ENCODE results near the gene CXCR4. TPM values are rescaled to one million over a fixed set of nuclear protein-coding genes. Genes with fewer than 3 reads are reported as not detected.

Gene CXCR4
- total RNA-seq, 4 donors from 2014 or later = 3.9 to 10.0 (median 8.3) TPM

DNA sequence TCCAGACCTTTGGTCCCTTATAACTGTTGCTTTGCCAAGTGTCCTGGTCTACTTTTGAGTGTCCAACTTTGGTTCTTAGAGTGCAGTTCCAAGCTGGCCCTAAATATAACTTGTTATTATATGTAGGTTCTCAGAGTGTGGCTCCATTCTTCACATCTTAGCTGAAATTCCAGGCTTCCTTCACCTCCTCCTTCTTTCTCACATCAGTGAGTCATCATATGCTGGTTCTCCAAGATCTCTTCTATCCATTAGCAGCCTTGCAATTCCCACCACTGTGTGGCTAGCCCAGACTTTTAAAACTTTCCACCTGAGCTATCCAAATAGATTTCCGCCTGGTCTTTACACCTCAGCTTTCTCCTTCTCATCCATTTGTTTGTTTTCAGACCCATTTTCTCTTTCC is 12.6 kb upstream of the CXCR4 start:
- WGBS, 2 donors = 92 to 94% methylated on average over 1 of the region's 1 CpG
- intact Hi-C loops (cut with DNase I; ENCODE audit: low total_unique reads) = no loop called here
- TF ChIP-seq, protein P1, sequence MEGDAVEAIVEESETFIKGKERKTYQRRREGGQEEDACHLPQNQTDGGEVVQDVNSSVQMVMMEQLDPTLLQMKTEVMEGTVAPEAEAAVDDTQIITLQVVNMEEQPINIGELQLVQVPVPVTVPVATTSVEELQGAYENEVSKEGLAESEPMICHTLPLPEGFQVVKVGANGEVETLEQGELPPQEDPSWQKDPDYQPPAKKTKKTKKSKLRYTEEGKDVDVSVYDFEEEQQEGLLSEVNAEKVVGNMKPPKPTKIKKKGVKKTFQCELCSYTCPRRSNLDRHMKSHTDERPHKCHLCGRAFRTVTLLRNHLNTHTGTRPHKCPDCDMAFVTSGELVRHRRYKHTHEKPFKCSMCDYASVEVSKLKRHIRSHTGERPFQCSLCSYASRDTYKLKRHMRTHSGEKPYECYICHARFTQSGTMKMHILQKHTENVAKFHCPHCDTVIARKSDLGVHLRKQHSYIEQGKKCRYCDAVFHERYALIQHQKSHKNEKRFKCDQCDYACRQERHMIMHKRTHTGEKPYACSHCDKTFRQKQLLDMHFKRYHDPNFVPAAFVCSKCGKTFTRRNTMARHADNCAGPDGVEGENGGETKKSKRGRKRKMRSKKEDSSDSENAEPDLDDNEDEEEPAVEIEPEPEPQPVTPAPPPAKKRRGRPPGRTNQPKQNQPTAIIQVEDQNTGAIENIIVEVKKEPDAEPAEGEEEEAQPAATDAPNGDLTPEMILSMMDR (IDR thresholded peaks at IDR 0.05) = no peak
- no peak for TF ChIP-seq POLR2A (IDR thresholded peaks at IDR 0.05)

DNA sequence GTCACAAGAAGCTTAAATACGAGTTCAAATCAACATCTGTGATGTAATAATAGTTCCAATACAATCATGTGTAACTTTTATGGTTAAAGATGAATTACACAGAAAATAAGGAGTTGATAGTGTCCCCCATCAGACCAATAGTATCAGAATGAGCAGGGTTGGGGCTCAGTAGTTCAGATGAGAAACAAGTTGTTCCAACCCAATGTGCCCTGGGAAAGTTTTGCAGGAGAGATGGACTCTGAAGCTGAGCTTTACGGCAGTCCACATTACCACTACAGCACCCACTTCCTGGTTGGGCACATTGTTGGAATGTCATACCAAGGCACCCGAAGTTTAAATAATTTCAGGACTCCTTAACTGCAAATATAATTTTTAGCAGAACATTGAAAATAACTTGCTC is 12.1 kb upstream of the CXCR4 start:
- TF ChIP-seq POLR2A (IDR thresholded peaks at IDR 0.05) = no peak
- TF ChIP-seq, protein P1 (IDR thresholded peaks at IDR 0.05) = no peak
- intact Hi-C loops (cut with DNase I; ENCODE audit: low total_unique reads) = no loop called here
- 68 to 70% methylated on average over 3 of the region's 3 CpGs for WGBS, 2 donors
- DNase-seq (ENCODE audit: low spot score in 2 of 2) = no peak
- H3K4me3 ChIP-seq (ENCODE audit: low read depth, poor library complexity, severe bottlenecking) = no peak overlapping the region

More for the DNA sequence above, 12.6 kb upstream of the CXCR4 start:
- H3K4me3 ChIP-seq (ENCODE audit: low read depth, poor library complexity, severe bottlenecking) = no peak overlapping the region
- no peak for DNase-seq (ENCODE audit: low spot score in 2 of 2)

DNA sequence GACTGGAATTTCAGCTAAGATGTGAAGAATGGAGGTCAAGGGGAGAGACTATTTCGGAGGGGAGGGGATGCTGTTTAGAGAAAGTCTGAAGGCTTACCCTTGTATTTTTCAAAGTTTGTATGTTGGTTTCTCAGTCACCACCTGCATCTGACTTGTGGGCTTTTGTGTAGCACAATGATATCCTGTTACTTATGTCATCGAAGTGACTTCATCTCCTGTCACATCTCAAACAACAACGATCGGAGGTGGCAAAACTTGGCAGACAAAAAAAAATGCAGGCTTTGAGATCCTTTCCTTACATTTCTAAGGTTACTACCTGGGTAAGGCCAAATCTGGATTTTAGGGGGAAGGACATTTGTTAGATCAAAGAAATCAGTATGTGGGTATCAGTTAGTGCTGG is 11.7 kb upstream of the CXCR4 start:
- 75 to 81% methylated on average over 4 of the region's 4 CpGs for WGBS, 2 donors
- no peak overlapping the region for H3K4me3 ChIP-seq (ENCODE audit: low read depth, poor library complexity, severe bottlenecking)
- DNase-seq (ENCODE audit: low spot score in 2 of 2) = no peak
- intact Hi-C loops (cut with DNase I; ENCODE audit: low total_unique reads) = no loop called here
- no peak for TF ChIP-seq POLR2A (IDR thresholded peaks at IDR 0.05)
- TF ChIP-seq, protein P1 (IDR thresholded peaks at IDR 0.05) = no peak

DNA sequence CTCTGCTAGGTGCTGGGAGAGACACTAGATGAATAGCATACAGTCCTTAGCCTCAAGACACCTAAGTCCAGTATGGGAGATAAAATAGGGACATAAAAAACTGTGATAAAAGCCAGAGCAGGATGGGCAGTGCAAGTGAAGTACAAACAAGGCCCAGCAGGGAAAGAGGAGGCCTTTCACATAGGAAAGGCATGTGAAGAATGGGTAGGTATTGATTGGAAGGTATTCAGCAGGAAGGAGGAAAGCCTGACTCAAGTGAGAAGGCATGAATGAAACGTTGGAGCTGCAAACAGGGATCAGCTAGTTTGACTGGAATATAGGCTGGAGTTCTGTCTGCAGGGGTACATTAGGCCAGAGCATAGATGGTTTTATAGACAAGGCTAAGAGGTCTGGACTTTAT is 11.0 kb upstream of the CXCR4 start:
- no peak overlapping the region for H3K4me3 ChIP-seq (ENCODE audit: low read depth, poor library complexity, severe bottlenecking)
- intact Hi-C loops (cut with DNase I; ENCODE audit: low total_unique reads) = no loop called here
- TF ChIP-seq POLR2A (IDR thresholded peaks at IDR 0.05) = no peak
- TF ChIP-seq, protein P1 (IDR thresholded peaks at IDR 0.05) = no peak
- 42 to 51% methylated on average over 1 of the region's 1 CpG for WGBS, 2 donors
- DNase-seq (ENCODE audit: low spot score in 2 of 2) = no peak

- H3K4me3 ChIP-seq (ENCODE audit: low read depth, poor library complexity, severe bottlenecking) = no peak overlapping the region
- TF ChIP-seq POLR2A (IDR thresholded peaks at IDR 0.05) = no peak
- TF ChIP-seq, protein P1 (IDR thresholded peaks at IDR 0.05) = no peak
- no peak for DNase-seq (ENCODE audit: low spot score in 2 of 2)
- intact Hi-C loops (cut with DNase I; ENCODE audit: low total_unique reads) = no loop called here
- WGBS, 2 donors = 96% methylated on average over 2 of the region's 2 CpGs
Measured at GRCh38 chr2:136128366-136128765, 10.4 kb upstream of the CXCR4 start.

- 82 to 83% methylated on average over 6 of the region's 6 CpGs for WGBS, 2 donors
- intact Hi-C loops (cut with DNase I; ENCODE audit: low total_unique reads) = no loop called here
- no peak for DNase-seq (ENCODE audit: low spot score in 2 of 2)
- no peak overlapping the region for H3K4me3 ChIP-seq (ENCODE audit: low read depth, poor library complexity, severe bottlenecking)
- TF ChIP-seq POLR2A (IDR thresholded peaks at IDR 0.05) = no peak
- TF ChIP-seq, protein P1 (IDR thresholded peaks at IDR 0.05) = no peak
Measured at GRCh38 chr2:136127356-136127755, 9.4 kb upstream of the CXCR4 start.
